SH-SY5Y (cell line): Measurements from ENCODE around the gene PNRC2.

Source experiments
- GATA2 ChIP-seq: IDR thresholded peaks from 2 replicates; pipeline ENCODE4 v1.6.1; 2011; ENCODE audit warnings: mild to moderate bottlenecking, low read depth, low read length
- GATA3 ChIP-seq: IDR thresholded peaks from 2 replicates; pipeline ENCODE4 v1.6.1; 2011; ENCODE audit warnings: low read depth, mild to moderate bottlenecking, low read length, moderate library complexity

DNA sequence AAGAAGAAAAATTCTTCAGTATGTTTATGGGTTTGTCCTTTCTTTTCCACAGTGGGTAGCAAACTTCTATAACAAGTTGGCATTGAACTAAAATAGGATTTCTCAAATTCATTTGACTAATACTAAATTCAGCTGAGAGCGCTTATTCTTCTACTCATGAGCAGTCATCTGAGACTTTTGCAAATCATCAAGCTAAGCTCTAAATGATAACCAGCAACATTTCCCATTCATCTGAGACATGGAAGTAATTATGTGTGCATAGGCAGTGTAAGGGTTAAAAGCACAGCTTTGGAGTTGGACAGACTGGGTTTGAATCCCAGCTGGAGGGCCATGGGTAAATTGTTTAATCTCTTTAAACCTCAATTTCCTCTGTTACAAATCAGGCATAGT, 28.1 kb upstream of the PNRC2 start:
- TF ChIP-seq GATA2 (no peak), GATA3 (no peak)
